A549 (cell line): Measurements from ENCODE around the gene PTP4A2. TPM values are rescaled to one million over a fixed set of nuclear protein-coding genes. Genes with fewer than 3 reads are reported as not detected.

ENCODE experiments used
- ATAC-seq, 2 experiments: fragments of 200-7000 bp in 1 of 2; fragments of >200 bp in 1 of 2; cut with Nextera tagmentation in 1 of 2; cut with Tn5 transposase in 1 of 2; 3 replicates each; pipeline versions ENCODE4 v1.8.0 to v1.9.1; 2018 to 2020; ENCODE audit warnings: mild to moderate bottlenecking in 1 of 2, moderate library complexity in 1 of 2
- CTCF ChIA-PET: fragments of 300-600 bp; sonication (Branson Sonifier 250); formaldehyde crosslinking; extraction: SDS; loops from one replicate; lab custom pipeline; 2021; ENCODE audit warnings: antibody characterized with exemption, inconsistent platforms; lab: Yijun Ruan, JAX
- POLR2A ChIA-PET: fragments of 350-600 bp; formaldehyde crosslinking; extraction: SDS; loops from one replicate; lab custom pipeline; 2021; ENCODE audit warnings: antibody characterized with exemption, inconsistent platforms; lab: Yijun Ruan, JAX
- DNase-seq, 2 experiments: peaks; one replicate each; pipeline versions ENCODE4 v3.0.0 to v3.0.0-alpha.2; 2011 to 2016; ENCODE audit warnings: low read depth in 1 of 2, low spot score in 1 of 2
- FAIRE-seq: peaks from 2 replicates; lab custom pipeline; 2011; peaks lifted over from hg19 to GRCh38; lab: Jason Lieb, UNC
- H3K27ac ChIP-seq, 2 experiments: fragments of >200 bp; sonication (Bioruptor Twin); formaldehyde crosslinking; 3 replicates each; pipeline ENCODE4 v1.5.1; 2016 to 2017
- H3K4me1 ChIP-seq: fragments of >200 bp; sonication (Bioruptor Twin); formaldehyde crosslinking; 3 replicates; pipeline ENCODE4 v1.6.1; 2016
- H3K4me2 ChIP-seq: fragments of >200 bp; sonication (Bioruptor Twin); formaldehyde crosslinking; 3 replicates; pipeline ENCODE4 v1.6.1; 2016
- H3K4me3 ChIP-seq: fragments of >200 bp; sonication (Bioruptor Twin); formaldehyde crosslinking; 3 replicates; pipeline ENCODE4 v1.5.1; 2016
- H3K9me3 ChIP-seq: fragments of >200 bp; sonication (Bioruptor Twin); formaldehyde crosslinking; 3 replicates; pipeline ENCODE4 v1.6.1; 2016
- BHLHE40 ChIP-seq: IDR thresholded peaks from 2 replicates; pipeline ENCODE4 v1.6.1; 2012; ENCODE audit warnings: low read depth, low read length, inconsistent platforms
- CEBPB ChIP-seq, 2 experiments: fragments of >200 bp in 1 of 2; sonication (Bioruptor Twin) in 1 of 2; formaldehyde crosslinking in 1 of 2; IDR thresholded peaks; 2 replicates each; pipeline ENCODE4 v1.6.1; 2012 to 2016
- E2F6 ChIP-seq: IDR thresholded peaks from 2 replicates; pipeline ENCODE4 v1.6.1; 2012; ENCODE audit warnings: low read depth, borderline replicate concordance
- EHMT2 ChIP-seq: fragments of 200-600 bp; sonication (generic); IDR thresholded peaks from 2 replicates; pipeline ENCODE4 v1.6.1; 2016; ENCODE audit warnings: antibody characterized with exemption, low read depth, mild to moderate bottlenecking, moderate library complexity
- ESRRA ChIP-seq: fragments of 150-350 bp; IDR thresholded peaks from 2 replicates; pipeline ENCODE4 v1.6.1; 2014; ENCODE audit warnings: mild to moderate bottlenecking, low read length, borderline replicate concordance
- HOXA7 ChIP-seq: fragments of 250-450 bp; sonication (Bioruptor Pico); IDR thresholded peaks from 2 replicates; pipeline ENCODE4 v1.5.0; 2020; ENCODE audit warnings: mild to moderate bottlenecking, moderate library complexity
- HOXB13 ChIP-seq: fragments of 250-450 bp; sonication (Bioruptor Pico); IDR thresholded peaks from 2 replicates; pipeline ENCODE4 v1.5.0; 2020; ENCODE audit warnings: low read depth, mild to moderate bottlenecking, moderate library complexity
- JUN ChIP-seq, 2 experiments: fragments of >200 bp; sonication (Bioruptor Twin); formaldehyde crosslinking; IDR thresholded peaks; 2 replicates in 1 of 2; 3 replicates in 1 of 2; pipeline ENCODE4 v1.6.1; 2016 to 2017
- JUNB ChIP-seq: fragments of >200 bp; sonication (Bioruptor Twin); formaldehyde crosslinking; IDR thresholded peaks from 2 replicates; pipeline ENCODE4 v1.6.1; 2016
- NPAS2 ChIP-seq: fragments of 250-450 bp; sonication (Bioruptor Pico); IDR thresholded peaks from 2 replicates; pipeline ENCODE4 v1.8.0; 2022; ENCODE audit warnings: mild to moderate bottlenecking, moderate library complexity, borderline replicate concordance
- NR3C1 ChIP-seq: fragments of >200 bp; sonication (Bioruptor Twin); formaldehyde crosslinking; IDR thresholded peaks from 3 replicates; pipeline ENCODE4 v1.6.1; 2017
- POLR2AphosphoS2 ChIP-seq: conservative IDR thresholded peaks from 2 replicates; pipeline ENCODE4 v1.6.1; 2012; ENCODE audit warnings: low read length, improper control_type of control experiment, inconsistent platforms
- RAD21 ChIP-seq, 2 experiments: fragments of >200 bp in 1 of 2; sonication (Bioruptor Twin) in 1 of 2; formaldehyde crosslinking in 1 of 2; IDR thresholded peaks in 1 of 2; conservative IDR thresholded peaks in 1 of 2; 2 replicates in 1 of 2; 3 replicates in 1 of 2; pipeline ENCODE4 v1.6.1; 2012 to 2018; ENCODE audit warnings: inconsistent platforms in 1 of 2
- RFX5 ChIP-seq: fragments of 450-650 bp; IDR thresholded peaks from 2 replicates; pipeline ENCODE4 v1.7.1; 2014; ENCODE audit warnings: antibody characterized with exemption, mild to moderate bottlenecking, moderate library complexity
- RNF2 ChIP-seq: fragments of 200-600 bp; sonication (generic); IDR thresholded peaks from 2 replicates; pipeline ENCODE4 v1.6.1; 2016; ENCODE audit warnings: low read depth, mild to moderate bottlenecking, antibody characterized with exemption, moderate library complexity, borderline replicate concordance
- TP53 ChIP-seq: fragments of 250-450 bp; sonication (Bioruptor Pico); IDR thresholded peaks from 2 replicates; pipeline ENCODE4 v1.5.0; 2021; ENCODE audit warnings: mild to moderate bottlenecking, moderate library complexity
- ZC3H11A ChIP-seq: fragments of 450-650 bp; IDR thresholded peaks from 2 replicates; pipeline ENCODE4 v1.6.1; 2014; ENCODE audit warnings: antibody characterized with exemption, mild to moderate bottlenecking
- WGBS: methylation state at CpG from one replicate; pipeline ENCODE4 v1.1.6; 2017; ENCODE audit errors: missing lambda C conversion rate; 5-methylcytosine and 5-hydroxymethylcytosine counted together
- polyA plus RNA-seq, 4 experiments: library from polyadenylated mRNA; depleted of rRNA in 3 of 4; stranded (reverse); fragments of >200 nt; fragmentation: RNase III in 1 of 4; extraction: RNeasy Plus Mini Kit Qiagen cat#74134 plus additional on column Dnase treatment in 1 of 4; gene quantifications; 2 replicates in 3 of 4; 3 replicates in 1 of 4; pipeline ENCODE4 v1.2.3, GENCODE V29; 2011 to 2017
- TF ChIP-seq, protein P1 (sequence below): fragments of 450-650 bp; IDR thresholded peaks from 2 replicates; pipeline ENCODE4 v1.6.1; 2014; ENCODE audit warnings: antibody characterized with exemption
- TF ChIP-seq, protein P2 (sequence below): fragments of >200 bp; sonication (Bioruptor Twin); formaldehyde crosslinking; IDR thresholded peaks from 2 replicates; pipeline ENCODE4 v1.6.1; 2016
- TF ChIP-seq, protein P3 (sequence below): fragments of 150-350 bp; IDR thresholded peaks from 2 replicates; pipeline ENCODE4 v1.6.1; 2014; ENCODE audit warnings: low read depth, mild to moderate bottlenecking, low read length
- TF ChIP-seq, protein P4 (sequence below): fragments of 200-600 bp; sonication (generic); IDR thresholded peaks from 2 replicates; pipeline ENCODE4 v1.6.1; 2016; ENCODE audit warnings: antibody characterized with exemption, mild to moderate bottlenecking, moderate library complexity

Gene PTP4A2
- polyA plus RNA-seq, 2 of the 4 experiments (the other 2 are of a cell fraction) = 234 to 563 TPM

GRCh38 chr1:31902510-31902860, 35.7 kb downstream of the PTP4A2 start:
- FAIRE-seq (no peak), DNase-seq (no peak), ATAC-seq (no peak)
- 94% methylated on average over 5 of the region's 5 CpGs for WGBS
- Histone ChIP-seq H3K4me1 (peaks cover 5% of the 10 kb centered on the region; the same call in 2 of the 3 replicates), H3K9me3 (no peaks in the 10 kb centered on the region), H3K4me3 (no peak overlapping the region), H3K27ac (no peak overlapping the region), H3K4me2 (no peak overlapping the region)
- TF ChIP-seq RAD21 (conservative IDR thresholded peaks at IDR 0.05 in 1 of 2, IDR thresholded peaks at IDR 0.05 in 1 of 2) (no peak), ZC3H11A (no peak), EHMT2 (no peak), E2F6 (no peak), JUNB (no peak), NR3C1 (no peak), TP53 (no peak), HOXA7 (CRISPR knock-in tag) (no peak), RFX5 (no peak), HOXB13 (no peak), JUN (IDR thresholded peaks at IDR 0.05) (no peak), POLR2AphosphoS2 (no peak), RNF2 (no peak), CEBPB (IDR thresholded peaks at IDR 0.05) (no peak)
- TF ChIP-seq, protein P1, sequence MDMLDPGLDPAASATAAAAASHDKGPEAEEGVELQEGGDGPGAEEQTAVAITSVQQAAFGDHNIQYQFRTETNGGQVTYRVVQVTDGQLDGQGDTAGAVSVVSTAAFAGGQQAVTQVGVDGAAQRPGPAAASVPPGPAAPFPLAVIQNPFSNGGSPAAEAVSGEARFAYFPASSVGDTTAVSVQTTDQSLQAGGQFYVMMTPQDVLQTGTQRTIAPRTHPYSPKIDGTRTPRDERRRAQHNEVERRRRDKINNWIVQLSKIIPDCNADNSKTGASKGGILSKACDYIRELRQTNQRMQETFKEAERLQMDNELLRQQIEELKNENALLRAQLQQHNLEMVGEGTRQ = no peak
- TF ChIP-seq, protein P2, sequence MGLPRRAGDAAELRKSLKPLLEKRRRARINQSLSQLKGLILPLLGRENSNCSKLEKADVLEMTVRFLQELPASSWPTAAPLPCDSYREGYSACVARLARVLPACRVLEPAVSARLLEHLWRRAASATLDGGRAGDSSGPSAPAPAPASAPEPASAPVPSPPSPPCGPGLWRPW = no peak
- TF ChIP-seq, protein P3, sequence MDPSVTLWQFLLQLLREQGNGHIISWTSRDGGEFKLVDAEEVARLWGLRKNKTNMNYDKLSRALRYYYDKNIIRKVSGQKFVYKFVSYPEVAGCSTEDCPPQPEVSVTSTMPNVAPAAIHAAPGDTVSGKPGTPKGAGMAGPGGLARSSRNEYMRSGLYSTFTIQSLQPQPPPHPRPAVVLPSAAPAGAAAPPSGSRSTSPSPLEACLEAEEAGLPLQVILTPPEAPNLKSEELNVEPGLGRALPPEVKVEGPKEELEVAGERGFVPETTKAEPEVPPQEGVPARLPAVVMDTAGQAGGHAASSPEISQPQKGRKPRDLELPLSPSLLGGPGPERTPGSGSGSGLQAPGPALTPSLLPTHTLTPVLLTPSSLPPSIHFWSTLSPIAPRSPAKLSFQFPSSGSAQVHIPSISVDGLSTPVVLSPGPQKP = no peak
- TF ChIP-seq, protein P4, sequence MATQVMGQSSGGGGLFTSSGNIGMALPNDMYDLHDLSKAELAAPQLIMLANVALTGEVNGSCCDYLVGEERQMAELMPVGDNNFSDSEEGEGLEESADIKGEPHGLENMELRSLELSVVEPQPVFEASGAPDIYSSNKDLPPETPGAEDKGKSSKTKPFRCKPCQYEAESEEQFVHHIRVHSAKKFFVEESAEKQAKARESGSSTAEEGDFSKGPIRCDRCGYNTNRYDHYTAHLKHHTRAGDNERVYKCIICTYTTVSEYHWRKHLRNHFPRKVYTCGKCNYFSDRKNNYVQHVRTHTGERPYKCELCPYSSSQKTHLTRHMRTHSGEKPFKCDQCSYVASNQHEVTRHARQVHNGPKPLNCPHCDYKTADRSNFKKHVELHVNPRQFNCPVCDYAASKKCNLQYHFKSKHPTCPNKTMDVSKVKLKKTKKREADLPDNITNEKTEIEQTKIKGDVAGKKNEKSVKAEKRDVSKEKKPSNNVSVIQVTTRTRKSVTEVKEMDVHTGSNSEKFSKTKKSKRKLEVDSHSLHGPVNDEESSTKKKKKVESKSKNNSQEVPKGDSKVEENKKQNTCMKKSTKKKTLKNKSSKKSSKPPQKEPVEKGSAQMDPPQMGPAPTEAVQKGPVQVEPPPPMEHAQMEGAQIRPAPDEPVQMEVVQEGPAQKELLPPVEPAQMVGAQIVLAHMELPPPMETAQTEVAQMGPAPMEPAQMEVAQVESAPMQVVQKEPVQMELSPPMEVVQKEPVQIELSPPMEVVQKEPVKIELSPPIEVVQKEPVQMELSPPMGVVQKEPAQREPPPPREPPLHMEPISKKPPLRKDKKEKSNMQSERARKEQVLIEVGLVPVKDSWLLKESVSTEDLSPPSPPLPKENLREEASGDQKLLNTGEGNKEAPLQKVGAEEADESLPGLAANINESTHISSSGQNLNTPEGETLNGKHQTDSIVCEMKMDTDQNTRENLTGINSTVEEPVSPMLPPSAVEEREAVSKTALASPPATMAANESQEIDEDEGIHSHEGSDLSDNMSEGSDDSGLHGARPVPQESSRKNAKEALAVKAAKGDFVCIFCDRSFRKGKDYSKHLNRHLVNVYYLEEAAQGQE = no peak
- ChIA-PET POLR2A (no interaction called here), CTCF (interaction anchor here (3.7 kb wide), 1 partner anchor 60 kb away, joined by 24 read pairs; no protein-coding TSS in a partner anchor)

GRCh38 chr1:31901838-31902509, 36.2 kb downstream of the PTP4A2 start:
- DNase-seq (no peak), ATAC-seq (no peak), FAIRE-seq (no peak)
- Histone ChIP-seq H3K4me3 (no peak overlapping the region), H3K9me3 (no peaks in the 10 kb centered on the region), H3K27ac (no peak overlapping the region), H3K4me2 (no peak overlapping the region)
- POLR2A ChIA-PET = interaction anchor here (0.6 to 0.7 kb wide), 2 partner anchors 33 to 61 kb away, joined by 3 to 9 read pairs; no protein-coding TSS in a partner anchor
- WGBS = 92% methylated on average over 6 of the region's 6 CpGs
- TF ChIP-seq BHLHE40 = no peak
- TF ChIP-seq ESRRA = no peak
- no peak for TF ChIP-seq NPAS2 (CRISPR knock-in tag)
- TF ChIP-seq, all 56 proteins: peak for 0
- H3K4me1 ChIP-seq = peaks cover 5% of the 10 kb centered on the region; the same call in 2 of the 3 replicates
- CTCF ChIA-PET = interaction anchor here (1.4 kb wide), 1 partner anchor 37 kb away, joined by 3 read pairs; the partner anchor contains the start of gene PTP4A2
